Activated T-cell treated with anti-CD3 and anti-CD28 coated beads, Interleukin-2, amount 50 U/mL, for 48 hours (primary cell): ENCODE measurements around the gene HECTD4.
A peak's percentile ranks its signal among the peaks of the same experiment; 100 is the strongest.

ENCODE experiments used
- DNase-seq, 2 experiments: peaks; one replicate each; pipeline ENCODE4 v3.0.0-alpha.2; 2020

Gene HECTD4

GRCh38 chr12:112317481-112317880, 64.8 kb downstream of the HECTD4 start:
- no peak for DNase-seq

GRCh38 chr12:112314981-112315380, 67.2 kb downstream of the HECTD4 start:
- DNase-seq: no peak

GRCh38 chr12:112309797-112310196, 72.4 kb downstream of the HECTD4 start:
- DNase-seq: no peak

GRCh38 chr12:112308652-112309051, 73.6 kb downstream of the HECTD4 start:
- DNase-seq: no peak

GRCh38 chr12:112308161-112308560, 74.1 kb downstream of the HECTD4 start:
- no peak for DNase-seq

GRCh38 chr12:112307317-112308011, 74.8 kb downstream of the HECTD4 start:
- no peak for DNase-seq

GRCh38 chr12:112305951-112306350, 76.3 kb downstream of the HECTD4 start:
- DNase-seq: no peak

- DNase-seq: no peak
Measured at GRCh38 chr12:112304436-112304835, 77.8 kb downstream of the HECTD4 start.

GRCh38 chr12:112303799-112304198, 78.4 kb downstream of the HECTD4 start:
- DNase-seq: no peak

- DNase-seq: peak; percentile 44 to 56
Measured at GRCh38 chr12:112303004-112303403, 79.2 kb downstream of the HECTD4 start.

- no peak for DNase-seq
Measured at GRCh38 chr12:112299704-112300103, 82.5 kb downstream of the HECTD4 start.

GRCh38 chr12:112297188-112297587, 85.0 kb downstream of the HECTD4 start:
- no peak for DNase-seq

- DNase-seq: no peak
Measured at GRCh38 chr12:112296183-112296582, 86.0 kb downstream of the HECTD4 start.

- DNase-seq: no peak
Measured at GRCh38 chr12:112294793-112295192, 87.4 kb downstream of the HECTD4 start.

- no peak for DNase-seq
Measured at GRCh38 chr12:112288638-112289037, 93.6 kb downstream of the HECTD4 start.

GRCh38 chr12:112285600-112286401, 96.4 kb downstream of the HECTD4 start:
- DNase-seq: no peak

GRCh38 chr12:112283546-112283945, 98.7 kb downstream of the HECTD4 start:
- DNase-seq: no peak

- DNase-seq: no peak
Measured at GRCh38 chr12:112282920-112283319, 99.3 kb downstream of the HECTD4 start.

- DNase-seq: no peak
Measured at GRCh38 chr12:112275836-112276235, 106.4 kb downstream of the HECTD4 start.

- DNase-seq: no peak
Measured at GRCh38 chr12:112275207-112275606, 107.0 kb downstream of the HECTD4 start.

GRCh38 chr12:112270673-112271072, 111.6 kb downstream of the HECTD4 start:
- DNase-seq: no peak

- DNase-seq: no peak
Measured at GRCh38 chr12:112266473-112266872, 115.8 kb downstream of the HECTD4 start.

- no peak for DNase-seq
Measured at GRCh38 chr12:112261559-112261958, 120.7 kb downstream of the HECTD4 start.

- DNase-seq: no peak
Measured at GRCh38 chr12:112258926-112259325, 123.3 kb downstream of the HECTD4 start.
